Liver (tissue), 3 donors: ENCODE results near the gene ILDR1.

Experiments used
- ATF3 ChIP-seq: IDR thresholded peaks from 2 replicates; pipeline ENCODE4 v1.6.1; 2016; ENCODE audit warnings: antibody characterized with exemption
- CTCF ChIP-seq: fragments of 150-350 bp; IDR thresholded peaks from 2 replicates; pipeline ENCODE4 v1.5.1; 2017; ENCODE audit warnings: improper control_type of control experiment, low read depth, low read length; ENCODE audit not compliant: missing input control
- EGR1 ChIP-seq, 2 donors: IDR thresholded peaks; 2 replicates each; pipeline ENCODE4 v1.6.1; 2016 to 2018; ENCODE audit warnings: antibody characterized with exemption in 2 of 2, low read depth in 2 of 2
- YY1 ChIP-seq: IDR thresholded peaks from 2 replicates; pipeline ENCODE4 v1.6.1; 2016; ENCODE audit warnings: antibody characterized with exemption, mild to moderate bottlenecking
- donor health status: healthy.
- donor health status: healthy.

- no peak for TF ChIP-seq CTCF
- TF ChIP-seq EGR1 (IDR thresholded peaks at IDR 0.05; ENCODE audit: low read depth in 2 of 2) = no peak
- TF ChIP-seq YY1 = no peak
- no peak for TF ChIP-seq ATF3
Observed at GRCh38 chr3:121948641-121949040, 73.4 kb downstream of the ILDR1 start.
